Cardiac muscle cell (in vitro differentiated cells and primary cell): ENCODE measurements around the gene TEX10. TPM values are rescaled to one million over a fixed set of nuclear protein-coding genes. Genes with fewer than 3 reads are reported as not detected.

Source experiments
- DNase-seq, 2 donors: peaks; one replicate each; pipeline versions ENCODE4 v3.0.0 to v3.0.0-alpha.2; 2010 to 2017; ENCODE audit warnings: low read depth in 1 of 2, low spot score in 1 of 2
- H3K27ac ChIP-seq: fragments of 200-600 bp; sonication (generic); 2 replicates; pipeline ENCODE4 v1.5.1; 2016
- H3K27me3 ChIP-seq: fragments of 200-600 bp; sonication (generic); 2 replicates; pipeline ENCODE4 v1.6.0; 2016; ENCODE audit warnings: control low read depth
- H3K36me3 ChIP-seq: fragments of 200-600 bp; sonication (generic); 2 replicates; pipeline ENCODE4 v1.5.1; 2016; ENCODE audit warnings: control low read depth
- H3K4me1 ChIP-seq: fragments of 200-600 bp; sonication (generic); 2 replicates; pipeline ENCODE4 v1.8.1; 2017; ENCODE audit warnings: low read depth, mild to moderate bottlenecking, mixed run types
- H3K4me3 ChIP-seq: fragments of 200-600 bp; sonication (generic); 2 replicates; pipeline ENCODE4 v1.5.1; 2016; ENCODE audit warnings: mild to moderate bottlenecking
- H3K9me3 ChIP-seq: fragments of 200-600 bp; sonication (generic); 2 replicates; pipeline ENCODE4 v1.5.1; 2017; ENCODE audit warnings: low read depth, mild to moderate bottlenecking, control low read depth
- polyA plus RNA-seq: library from polyadenylated mRNA; unstranded; fragments of >200 nt; fragmentation: Nextera tagmentation; extraction: Ambion mirVana; gene quantifications from 2 replicates; pipeline ENCODE4 v1.2.1, GENCODE V29; 2016
- total RNA-seq: library from RNA; depleted of rRNA; stranded (reverse); fragments of >200 nt; gene quantifications from 2 replicates; pipeline ENCODE4 v1.2.3, GENCODE V29; 2016
- TF ChIP-seq, protein P1 (sequence below): IDR thresholded peaks from 2 replicates; pipeline ENCODE4 v1.5.1; 2012; ENCODE audit warnings: low read depth, mild to moderate bottlenecking, low read length

The TEX10 gene
- total and polyA plus RNA-seq, 2 experiments from 2014 or later, result 18.1 to 22.9 TPM

DNA sequence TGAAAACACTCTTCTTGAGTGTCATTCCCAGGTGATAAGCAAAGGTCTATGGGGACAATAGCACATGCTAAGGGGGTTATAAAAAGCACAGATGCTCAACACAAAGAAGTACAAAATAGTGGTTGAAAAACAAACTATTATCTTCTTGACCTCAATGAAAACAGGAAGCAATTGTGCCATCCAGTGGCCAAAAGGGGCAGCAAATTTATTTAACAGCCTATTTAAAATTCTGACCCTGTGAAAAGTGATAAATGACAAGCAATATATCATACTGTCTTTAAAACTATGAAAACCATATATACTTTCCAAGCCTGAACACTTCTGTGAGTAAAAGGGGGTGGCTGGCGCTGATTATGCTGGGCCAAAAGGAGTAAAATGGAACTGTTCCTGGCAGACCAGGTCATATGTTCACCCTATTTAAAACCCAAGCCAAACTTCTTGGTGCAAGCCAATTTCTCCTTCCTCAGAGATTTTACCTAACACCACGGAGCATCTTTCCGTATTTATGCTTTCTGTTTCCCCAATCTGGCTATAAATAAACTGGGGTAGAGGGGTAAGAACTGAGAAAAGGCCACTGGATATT, 29.7 kb downstream of the TEX10 start:
- Histone ChIP-seq H3K36me3 (peaks cover 32% of the 10 kb centered on the region), H3K4me1 (no peaks in the 10 kb centered on the region), H3K9me3 (no peaks in the 10 kb centered on the region), H3K27ac (no peak overlapping the region), H3K27me3 (no peaks in the 10 kb centered on the region), H3K4me3 (no peak overlapping the region)
- DNase-seq, result peak; percentile 47 to 63
- TF ChIP-seq, protein P1, sequence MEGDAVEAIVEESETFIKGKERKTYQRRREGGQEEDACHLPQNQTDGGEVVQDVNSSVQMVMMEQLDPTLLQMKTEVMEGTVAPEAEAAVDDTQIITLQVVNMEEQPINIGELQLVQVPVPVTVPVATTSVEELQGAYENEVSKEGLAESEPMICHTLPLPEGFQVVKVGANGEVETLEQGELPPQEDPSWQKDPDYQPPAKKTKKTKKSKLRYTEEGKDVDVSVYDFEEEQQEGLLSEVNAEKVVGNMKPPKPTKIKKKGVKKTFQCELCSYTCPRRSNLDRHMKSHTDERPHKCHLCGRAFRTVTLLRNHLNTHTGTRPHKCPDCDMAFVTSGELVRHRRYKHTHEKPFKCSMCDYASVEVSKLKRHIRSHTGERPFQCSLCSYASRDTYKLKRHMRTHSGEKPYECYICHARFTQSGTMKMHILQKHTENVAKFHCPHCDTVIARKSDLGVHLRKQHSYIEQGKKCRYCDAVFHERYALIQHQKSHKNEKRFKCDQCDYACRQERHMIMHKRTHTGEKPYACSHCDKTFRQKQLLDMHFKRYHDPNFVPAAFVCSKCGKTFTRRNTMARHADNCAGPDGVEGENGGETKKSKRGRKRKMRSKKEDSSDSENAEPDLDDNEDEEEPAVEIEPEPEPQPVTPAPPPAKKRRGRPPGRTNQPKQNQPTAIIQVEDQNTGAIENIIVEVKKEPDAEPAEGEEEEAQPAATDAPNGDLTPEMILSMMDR, result peak; percentile 65

DNA sequence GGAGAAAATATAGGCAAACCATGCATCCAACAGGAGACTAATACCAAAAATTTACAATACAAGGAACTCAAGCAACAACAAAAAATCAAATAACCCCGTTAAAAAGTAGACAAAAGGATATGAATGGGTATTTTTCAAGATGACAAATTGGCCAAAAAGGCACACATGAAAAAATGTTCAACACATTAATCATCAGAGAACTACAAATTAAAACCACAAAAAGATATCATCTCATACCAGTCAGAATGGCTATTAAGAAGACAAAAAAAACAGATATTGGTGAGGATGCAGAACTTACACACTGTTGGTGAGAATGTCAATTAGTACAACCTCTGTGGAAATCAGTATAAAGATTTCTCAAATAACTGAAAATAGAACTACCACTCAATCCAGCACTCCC, 35.0 kb downstream of the TEX10 start:
- Histone ChIP-seq H3K27me3 (no peaks in the 10 kb centered on the region), H3K4me3 (no peak overlapping the region), H3K9me3 (no peaks in the 10 kb centered on the region), H3K27ac (no peak overlapping the region), H3K36me3 (peaks cover 24% of the 10 kb centered on the region), H3K4me1 (no peaks in the 10 kb centered on the region)
- TF ChIP-seq, protein P1, result no peak
- peak in 1 of 2 donors; percentile 35 for DNase-seq

DNA sequence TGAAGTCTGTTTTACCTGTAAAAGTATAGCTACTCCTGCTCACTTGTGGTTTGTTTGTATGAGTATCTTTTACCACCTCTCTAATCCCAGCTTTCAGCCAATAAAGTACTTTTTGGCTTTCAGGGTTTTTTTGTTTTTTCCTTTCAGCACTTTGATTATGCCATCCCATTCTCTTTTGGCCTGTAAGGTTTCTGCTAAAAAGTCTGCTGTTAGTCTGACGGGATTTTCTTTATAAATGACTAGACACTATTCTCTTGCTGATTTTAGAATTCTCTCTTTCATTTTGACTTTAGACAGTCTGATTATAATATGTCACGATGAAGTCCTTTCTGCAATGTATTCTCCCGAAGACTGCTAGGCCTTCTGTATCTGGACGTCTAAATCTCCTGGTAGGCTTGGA, 37.2 kb downstream of the TEX10 start:
- Histone ChIP-seq H3K4me3 (no peak overlapping the region), H3K9me3 (no peaks in the 10 kb centered on the region), H3K4me1 (no peaks in the 10 kb centered on the region), H3K27ac (no peak overlapping the region), H3K36me3 (peaks cover 15% of the 10 kb centered on the region), H3K27me3 (no peaks in the 10 kb centered on the region)
- DNase-seq, result no peak
- TF ChIP-seq, protein P1, result no peak

DNA sequence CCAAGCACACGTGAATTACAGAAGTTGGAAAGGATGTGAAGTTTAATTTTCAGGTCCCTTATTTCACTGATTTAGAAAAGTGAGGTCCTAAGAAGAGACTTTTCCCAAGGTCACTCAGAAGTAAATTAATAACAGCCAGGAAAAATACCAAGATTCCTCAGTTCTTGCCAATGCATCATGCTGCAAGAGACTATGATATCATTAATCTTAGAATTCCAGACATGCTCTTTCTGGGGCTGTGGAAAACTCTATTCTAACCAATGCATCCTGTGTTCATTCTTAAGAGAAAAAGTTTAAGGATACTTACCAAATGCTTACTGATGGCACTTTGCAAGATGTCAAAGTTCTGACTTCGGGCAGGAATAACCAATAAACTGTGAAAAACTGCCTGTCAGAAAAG, 42.8 kb downstream of the TEX10 start:
- peaks cover 12% of the 10 kb centered on the region for H3K36me3 ChIP-seq

DNA sequence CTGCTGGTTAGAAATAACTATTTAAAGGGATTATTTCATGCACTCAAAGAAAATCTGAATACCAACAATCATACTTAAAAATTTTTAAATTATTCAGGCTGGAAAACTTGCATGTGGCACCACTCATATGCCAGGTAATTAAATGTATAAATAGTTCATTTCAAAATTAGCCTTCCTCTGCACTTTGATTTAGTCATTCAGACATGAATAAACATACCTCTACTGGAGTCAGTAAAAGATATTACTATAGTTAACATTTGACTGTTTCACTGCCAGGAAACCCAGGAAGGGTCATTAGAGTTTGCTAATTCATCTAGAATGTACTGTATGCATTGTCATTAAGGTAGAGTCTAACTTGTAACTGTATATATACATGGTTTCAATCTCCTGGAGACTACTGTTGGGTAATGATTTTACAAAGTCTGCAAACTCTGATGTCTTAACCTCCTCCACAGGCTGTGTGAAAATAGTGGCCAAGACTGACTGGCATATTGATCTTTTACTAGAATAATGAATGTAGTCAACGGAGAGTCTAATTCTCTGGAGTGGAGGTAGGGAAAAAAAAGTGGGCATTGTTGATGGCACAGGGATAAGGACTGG, 43.7 kb downstream of the TEX10 start:
- DNase-seq, result no peak
- Histone ChIP-seq H3K27me3 (no peaks in the 10 kb centered on the region), H3K4me1 (no peaks in the 10 kb centered on the region), H3K9me3 (no peaks in the 10 kb centered on the region), H3K27ac (no peak overlapping the region), H3K4me3 (no peak overlapping the region), H3K36me3 (peaks cover 15% of the 10 kb centered on the region)
- TF ChIP-seq, protein P1, result no peak

More for the DNA sequence above, 42.8 kb downstream of the TEX10 start:
- no peaks in the 10 kb centered on the region for H3K9me3 ChIP-seq
- H3K4me1 ChIP-seq, result no peaks in the 10 kb centered on the region
- H3K4me3 ChIP-seq, result no peak overlapping the region
- DNase-seq, result peak in 1 of 2 donors; percentile 16
- H3K27ac ChIP-seq, result no peak overlapping the region
- H3K27me3 ChIP-seq, result no peaks in the 10 kb centered on the region
- TF ChIP-seq, protein P1, result no peak
